Stomach (tissue), 9 donors: ENCODE results near the gene BCAS3. TPM values are rescaled to one million over a fixed set of nuclear protein-coding genes. Genes with fewer than 3 reads are reported as not detected.

Source experiments
- DNase-seq, 2 donors: peaks; one replicate each; pipeline versions ENCODE4 v3.0.0 to v3.0.0-alpha.2; 2013 to 2019
- H3K27ac ChIP-seq, 5 donors: fragments of 200-600 bp in 4 of 5; sonication (generic) in 4 of 5; one replicate each; pipeline ENCODE4 v1.5.1; 2013 to 2019; ENCODE audit warnings: mild to moderate bottlenecking in 1 of 5, moderate library complexity in 1 of 5
- H3K27me3 ChIP-seq, 3 donors: fragments of 200-600 bp; sonication (generic); one replicate each; pipeline ENCODE4 v1.5.1; 2017 to 2019; ENCODE audit warnings: mixed run types in 1 of 3
- H3K36me3 ChIP-seq, 4 donors: fragments of 200-600 bp; sonication (generic); 1 replicate in 3 of 4; 2 replicates in 1 of 4; pipeline ENCODE4 v1.5.1; 2016 to 2019
- H3K4me1 ChIP-seq, 4 donors: fragments of 200-600 bp; sonication (generic); one replicate each; pipeline ENCODE4 v1.5.1; 2016 to 2019
- H3K4me3 ChIP-seq, 4 donors: fragments of 200-600 bp; sonication (generic) in 3 of 4; one replicate each; pipeline ENCODE4 v1.5.1; 2016 to 2019; ENCODE audit warnings: mild to moderate bottlenecking in 1 of 4
- H3K9me3 ChIP-seq, 4 donors: fragments of 200-600 bp; sonication (generic); one replicate each; pipeline ENCODE4 v1.5.1; 2016 to 2019
- EP300 ChIP-seq: sonication (generic); formaldehyde crosslinking; IDR thresholded peaks from one replicate; pipeline ENCODE4 v1.6.1; 2017; ENCODE audit warnings: antibody characterized with exemption
- POLR2A ChIP-seq, 4 donors: fragments of 450-650 bp; IDR thresholded peaks; one replicate each; pipeline ENCODE4 v1.6.1; 2016; ENCODE audit warnings: antibody characterized with exemption in 4 of 4, control low read depth in 2 of 4, mild to moderate bottlenecking in 1 of 4, moderate library complexity in 1 of 4
- POLR2AphosphoS5 ChIP-seq, 3 donors: sonication (generic); formaldehyde crosslinking; IDR thresholded peaks; one replicate each; pipeline ENCODE4 v1.6.1; 2016; ENCODE audit warnings: antibody characterized with exemption in 3 of 3
- WGBS, 5 donors: extraction: QIAGEN DNeasy Blood & Tissue Kit in 3 of 5; methylation state at CpG; one replicate each; pipeline versions ENCODE4 v1.1.5 to v1.1.7; 2013 to 2018; 5-methylcytosine and 5-hydroxymethylcytosine counted together
- intact Hi-C: fragments of 100-400 bp; cut with DNase I; formaldehyde crosslinking; loops from one replicate; pipeline ENCODE4 v1.15.1; 2023; ENCODE audit warnings: low total_unique reads
- polyA plus RNA-seq, 3 donors: library from polyadenylated mRNA; stranded (reverse); fragments of 200-250 nt; gene quantifications; one replicate each; pipeline ENCODE4 v1.2.3, GENCODE V29; 2013
- total RNA-seq, 5 donors: library from RNA; depleted of rRNA; stranded (reverse); fragments of >200 nt; gene quantifications; one replicate each; pipeline versions ENCODE4 v1.1.0 to v1.2.3, GENCODE V29; 2014 to 2016
- TF ChIP-seq, protein P1 (sequence below), 7 experiments: fragments of 450-650 bp in 4 of 7; fragments of 200-600 bp in 3 of 7; sonication (generic) in 3 of 7; IDR thresholded peaks; one replicate each; pipeline ENCODE4 v1.5.1; 2016 to 2019; ENCODE audit warnings: antibody characterized with exemption in 7 of 7, control low read depth in 2 of 7, mild to moderate bottlenecking in 1 of 7
- donor health status: healthy with polysubstance abuse.
- donor health status: Bipolar disorder and iron deficiency.
- donor health status: healthy.

The BCAS3 gene
- total and polyA plus RNA-seq, 8 donors = 4.9 to 150 (median 25.3) TPM

DNA sequence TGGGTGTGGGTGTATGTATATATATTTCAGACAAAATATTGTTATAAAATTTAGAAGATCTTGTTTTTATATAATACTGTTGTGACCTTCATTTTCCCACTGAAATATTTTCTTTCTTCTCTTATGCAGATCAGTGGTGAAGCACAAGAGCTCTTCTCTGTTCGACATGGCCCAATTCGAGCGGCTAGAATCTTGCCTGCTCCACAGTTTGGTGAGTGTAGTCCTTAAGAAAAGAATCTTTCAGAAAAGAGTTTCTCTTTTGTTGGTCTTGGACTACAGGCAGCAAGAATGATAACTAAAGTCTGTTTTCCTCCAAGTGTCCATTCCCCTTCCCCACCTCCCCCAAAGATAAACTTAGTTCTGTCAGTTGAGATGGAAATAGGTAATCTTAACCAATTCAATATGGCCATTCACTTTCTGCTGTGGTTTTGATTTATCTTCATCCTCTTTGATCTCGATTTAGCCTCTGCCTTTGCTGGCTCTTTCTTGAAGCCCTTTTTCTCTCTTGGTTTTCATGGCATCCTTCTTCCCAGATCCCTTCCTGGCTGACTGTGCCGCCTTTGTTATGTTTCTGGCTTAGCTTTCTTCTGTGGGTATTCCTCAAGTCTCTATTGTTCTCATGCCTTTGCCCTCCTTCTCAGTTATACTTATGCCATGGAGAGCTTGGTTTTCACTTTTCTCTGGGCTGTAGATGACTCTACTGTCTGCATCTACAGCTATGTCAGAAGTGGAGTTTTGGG, 69.6 kb downstream of the BCAS3 start:
- DNase-seq = no peak
- Histone ChIP-seq H3K27ac (no peak overlapping the region), H3K4me1 (peaks cover 0 to 17% (median 10%) of the 10 kb centered on the region in 4 donors), H3K4me3 (no peak overlapping the region), H3K36me3 (peaks cover 0 to 7% (median 0%) of the 10 kb centered on the region in 4 donors), H3K27me3 (no peaks in the 10 kb centered on the region), H3K9me3 (no peaks in the 10 kb centered on the region)
- intact Hi-C loops = no loop called here
- TF ChIP-seq POLR2AphosphoS5 (IDR thresholded peaks at IDR 0.05) = no peak
- TF ChIP-seq EP300 = no peak
- TF ChIP-seq, protein P1, sequence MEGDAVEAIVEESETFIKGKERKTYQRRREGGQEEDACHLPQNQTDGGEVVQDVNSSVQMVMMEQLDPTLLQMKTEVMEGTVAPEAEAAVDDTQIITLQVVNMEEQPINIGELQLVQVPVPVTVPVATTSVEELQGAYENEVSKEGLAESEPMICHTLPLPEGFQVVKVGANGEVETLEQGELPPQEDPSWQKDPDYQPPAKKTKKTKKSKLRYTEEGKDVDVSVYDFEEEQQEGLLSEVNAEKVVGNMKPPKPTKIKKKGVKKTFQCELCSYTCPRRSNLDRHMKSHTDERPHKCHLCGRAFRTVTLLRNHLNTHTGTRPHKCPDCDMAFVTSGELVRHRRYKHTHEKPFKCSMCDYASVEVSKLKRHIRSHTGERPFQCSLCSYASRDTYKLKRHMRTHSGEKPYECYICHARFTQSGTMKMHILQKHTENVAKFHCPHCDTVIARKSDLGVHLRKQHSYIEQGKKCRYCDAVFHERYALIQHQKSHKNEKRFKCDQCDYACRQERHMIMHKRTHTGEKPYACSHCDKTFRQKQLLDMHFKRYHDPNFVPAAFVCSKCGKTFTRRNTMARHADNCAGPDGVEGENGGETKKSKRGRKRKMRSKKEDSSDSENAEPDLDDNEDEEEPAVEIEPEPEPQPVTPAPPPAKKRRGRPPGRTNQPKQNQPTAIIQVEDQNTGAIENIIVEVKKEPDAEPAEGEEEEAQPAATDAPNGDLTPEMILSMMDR (IDR thresholded peaks at IDR 0.05) = no peak
- TF ChIP-seq POLR2A (IDR thresholded peaks at IDR 0.05) = no peak
- 79 to 83% (median 81%) methylated on average over 5 of the region's 5 CpGs for WGBS, 5 donors

DNA sequence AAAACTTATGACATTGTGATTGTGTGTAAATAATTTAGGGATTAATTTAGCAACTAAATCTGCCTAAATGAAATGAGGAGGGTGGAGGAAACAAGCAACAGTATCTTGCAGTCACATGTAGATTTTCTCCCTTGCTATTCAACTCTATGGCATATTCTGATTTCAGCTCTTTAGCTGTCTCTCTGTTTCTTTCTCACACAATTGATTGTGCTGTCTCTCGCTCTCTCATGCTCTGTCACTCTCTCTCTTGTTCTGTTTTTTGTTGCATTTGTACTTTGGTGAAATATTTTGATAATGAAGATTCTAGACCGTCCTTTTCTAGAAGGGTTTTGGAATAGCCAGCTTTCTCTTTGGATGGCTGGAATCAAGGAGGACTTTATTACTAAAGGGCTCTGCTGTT, 70.6 kb downstream of the BCAS3 start:
- no peaks in the 10 kb centered on the region for H3K9me3 ChIP-seq
- intact Hi-C loops = no loop called here
- H3K36me3 ChIP-seq = peaks cover 0 to 7% (median 0%) of the 10 kb centered on the region in 4 donors
- TF ChIP-seq EP300 (no peak), POLR2A (IDR thresholded peaks at IDR 0.05) (no peak), POLR2AphosphoS5 (IDR thresholded peaks at IDR 0.05) (no peak)
- TF ChIP-seq, protein P1 (IDR thresholded peaks at IDR 0.05) = no peak
- WGBS, 5 donors = 83 to 96% (median 90%) methylated on average over 2 of the region's 2 CpGs
- no peak for DNase-seq
- H3K27ac ChIP-seq = no peak overlapping the region
- H3K27me3 ChIP-seq = no peaks in the 10 kb centered on the region
- peaks cover 0 to 17% (median 10%) of the 10 kb centered on the region in 4 donors for H3K4me1 ChIP-seq
- no peak overlapping the region for H3K4me3 ChIP-seq

DNA sequence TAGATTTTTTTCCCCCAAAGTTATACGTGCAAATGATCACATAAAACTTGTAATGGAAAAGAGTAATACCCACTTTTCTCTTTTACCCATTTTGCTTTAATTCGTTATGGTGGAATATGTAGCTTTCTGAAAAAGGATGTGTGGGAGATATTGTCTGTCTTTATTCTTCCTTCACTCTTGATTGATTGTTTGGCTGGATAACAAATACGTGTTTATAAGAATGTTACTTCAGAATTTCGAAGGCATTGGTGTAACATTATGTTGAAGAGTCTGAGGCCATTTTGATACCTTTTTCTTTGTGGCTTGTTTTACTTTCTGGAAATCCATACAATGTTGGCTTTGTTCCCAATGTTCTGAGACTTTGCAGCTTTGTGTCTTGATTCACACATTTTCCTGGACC, 71.4 kb downstream of the BCAS3 start:
- DNase-seq = no peak
- whole genome bisulfite sequencing, 5 donors = 80 to 93% (median 91%) methylated on average over 4 of the region's 4 CpGs
- Histone ChIP-seq H3K9me3 (no peaks in the 10 kb centered on the region), H3K4me1 (peaks cover 0 to 10% (median 5%) of the 10 kb centered on the region in 4 donors), H3K27ac (no peak overlapping the region), H3K36me3 (peaks cover 0 to 7% (median 0%) of the 10 kb centered on the region in 4 donors), H3K4me3 (no peak overlapping the region), H3K27me3 (no peaks in the 10 kb centered on the region)
- TF ChIP-seq, protein P1 (IDR thresholded peaks at IDR 0.05) = no peak
- TF ChIP-seq POLR2AphosphoS5 (IDR thresholded peaks at IDR 0.05) (no peak), EP300 (no peak), POLR2A (IDR thresholded peaks at IDR 0.05) (no peak)
- intact Hi-C loops = no loop called here

DNA sequence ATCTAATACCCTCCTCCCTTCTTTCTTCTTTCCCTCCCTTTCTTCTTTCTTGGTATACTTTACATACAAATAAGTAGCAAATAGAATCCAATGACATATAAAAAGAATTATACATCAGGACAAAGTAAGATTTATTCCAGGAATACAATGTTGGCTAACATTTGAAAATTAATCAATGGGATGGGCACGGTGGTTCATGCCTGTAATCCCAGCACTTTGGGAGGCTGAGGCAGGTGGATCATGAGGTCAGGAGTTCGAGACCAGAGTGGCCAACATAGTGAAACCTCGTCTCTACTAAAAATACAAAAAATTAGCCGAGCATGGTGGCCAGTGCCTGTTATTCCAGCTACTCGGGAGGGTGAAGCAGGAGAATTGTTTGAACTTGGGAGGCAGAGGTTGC, 72.1 kb downstream of the BCAS3 start:
- peaks cover 0 to 7% (median 0%) of the 10 kb centered on the region in 4 donors for H3K36me3 ChIP-seq
- H3K4me3 ChIP-seq = no peak overlapping the region
- no peak overlapping the region for H3K27ac ChIP-seq
- 91 to 99% (median 95%) methylated on average over 5 of the region's 5 CpGs for WGBS, 5 donors
- TF ChIP-seq EP300 = no peak
- no peak for TF ChIP-seq POLR2AphosphoS5 (IDR thresholded peaks at IDR 0.05)
- TF ChIP-seq, protein P1 (IDR thresholded peaks at IDR 0.05) = no peak
- no peak for TF ChIP-seq POLR2A (IDR thresholded peaks at IDR 0.05)
- intact Hi-C loops = no loop called here
- no peak for DNase-seq
- H3K9me3 ChIP-seq = no peaks in the 10 kb centered on the region
- no peaks in the 10 kb centered on the region for H3K27me3 ChIP-seq
- H3K4me1 ChIP-seq = peaks cover 0 to 8% (median 0%) of the 10 kb centered on the region in 4 donors
